ENCODE measurements around the gene DDX5.

The DDX5 gene

GRCh38 chr17:64544742-64545141 lies 38.7 kb upstream of the DDX5 start:
- H3K27me3 ChIP-seq: no peaks in the 10 kb centered on the region
- H3K4me1 ChIP-seq: no peaks in the 10 kb centered on the region
- DNase-seq: no peak
- peaks cover 7% of the 10 kb centered on the region; the same call in 1 of the 2 replicates for H3K36me3 ChIP-seq
- H3K4me3 ChIP-seq (ENCODE audit: low read depth, low read length): no peak overlapping the region
- TF ChIP-seq CTCF (IDR thresholded peaks at IDR 0.05; ENCODE audit: low read depth, low read length): no peak
- H3K9me3 ChIP-seq: no peaks in the 10 kb centered on the region

- Histone ChIP-seq H3K36me3 (peaks cover 42% of the 10 kb centered on the region), H3K27me3 (no peaks in the 10 kb centered on the region), H3K9me3 (no peaks in the 10 kb centered on the region), H3K4me1 (no peaks in the 10 kb centered on the region), H3K4me3 (ENCODE audit: low read depth, low read length) (no peak overlapping the region)
- no peak for DNase-seq
- no peak for TF ChIP-seq CTCF (IDR thresholded peaks at IDR 0.05; ENCODE audit: low read depth, low read length)
Observed at GRCh38 chr17:64540118-64540776, 34.2 kb upstream of the DDX5 start.

GRCh38 chr17:64538508-64539130 lies 32.5 kb upstream of the DDX5 start:
- no peak for TF ChIP-seq CTCF (IDR thresholded peaks at IDR 0.05; ENCODE audit: low read depth, low read length)
- Histone ChIP-seq H3K9me3 (no peaks in the 10 kb centered on the region), H3K27me3 (no peaks in the 10 kb centered on the region), H3K4me1 (no peaks in the 10 kb centered on the region), H3K4me3 (ENCODE audit: low read depth, low read length) (no peak overlapping the region), H3K36me3 (peaks cover 54% of the 10 kb centered on the region)
- no peak for DNase-seq

- H3K36me3 ChIP-seq: peaks cover 65% of the 10 kb centered on the region
Observed at GRCh38 chr17:64537488-64537887, 31.4 kb upstream of the DDX5 start.

GRCh38 chr17:64536913-64537312 lies 30.8 kb upstream of the DDX5 start:
- no peak for TF ChIP-seq CTCF (IDR thresholded peaks at IDR 0.05; ENCODE audit: low read depth, low read length)
- H3K36me3 ChIP-seq: peaks cover 70% of the 10 kb centered on the region
- DNase-seq: no peak

More at GRCh38 chr17:64537488-64537887, 31.4 kb upstream of the DDX5 start:
- no peak for TF ChIP-seq CTCF (IDR thresholded peaks at IDR 0.05; ENCODE audit: low read depth, low read length)
- H3K27me3 ChIP-seq: no peaks in the 10 kb centered on the region
- DNase-seq: no peak
- H3K4me3 ChIP-seq (ENCODE audit: low read depth, low read length): no peak overlapping the region
- no peaks in the 10 kb centered on the region for H3K4me1 ChIP-seq
- no peaks in the 10 kb centered on the region for H3K9me3 ChIP-seq

GRCh38 chr17:64535357-64535756 lies 29.3 kb upstream of the DDX5 start:
- Histone ChIP-seq H3K4me3 (ENCODE audit: low read depth, low read length) (no peak overlapping the region), H3K9me3 (no peaks in the 10 kb centered on the region), H3K27me3 (no peaks in the 10 kb centered on the region), H3K36me3 (peaks cover 84% of the 10 kb centered on the region), H3K4me1 (no peaks in the 10 kb centered on the region)
- no peak for DNase-seq
- TF ChIP-seq CTCF (IDR thresholded peaks at IDR 0.05; ENCODE audit: low read depth, low read length): no peak

More at GRCh38 chr17:64536913-64537312, 30.8 kb upstream of the DDX5 start:
- H3K9me3 ChIP-seq: no peaks in the 10 kb centered on the region
- no peaks in the 10 kb centered on the region for H3K27me3 ChIP-seq
- H3K4me1 ChIP-seq: no peaks in the 10 kb centered on the region
- no peak overlapping the region for H3K4me3 ChIP-seq (ENCODE audit: low read depth, low read length)
